Activated naive CD4-positive, alpha-beta T cell treated with anti-CD3 and anti-CD28 coated beads, Interleukin-2, amount 10 ng/mL, durations not matched to agents 7 days and 5 days (primary cell): Measurements from ENCODE around the gene SDCBP2.

Source experiments
- CTCF ChIA-PET: fragments of 350-600 bp; sonication (Branson Sonifier 250); formaldehyde crosslinking; loops from one replicate; lab custom pipeline; 2021; ENCODE audit warnings: antibody characterized with exemption; lab: Charles Lee
- DNase-seq: peaks from one replicate; pipeline ENCODE4 v3.0.0-alpha.2; 2020
- H3K27ac Mint-ChIP-seq: one replicate; pipeline ENCODE4 v1.8.0; 2021; ENCODE audit warnings: mild to moderate bottlenecking, moderate library complexity, mixed read lengths
- H3K27me3 Mint-ChIP-seq: one replicate; pipeline ENCODE4 v1.8.0; 2021; ENCODE audit warnings: mild to moderate bottlenecking, mixed read lengths
- H3K36me3 Mint-ChIP-seq: one replicate; pipeline ENCODE4 v1.8.0; 2021; ENCODE audit warnings: mixed read lengths
- H3K4me1 Mint-ChIP-seq: one replicate; pipeline ENCODE4 v1.8.0; 2021; ENCODE audit warnings: mixed read lengths
- H3K4me3 Mint-ChIP-seq: one replicate; pipeline ENCODE4 v1.8.0; 2021; ENCODE audit warnings: mild to moderate bottlenecking, moderate library complexity, mixed read lengths
- H3K9me3 Mint-ChIP-seq: one replicate; pipeline ENCODE4 v1.8.0; 2021; ENCODE audit warnings: mixed read lengths

SDCBP2 gene

DNA sequence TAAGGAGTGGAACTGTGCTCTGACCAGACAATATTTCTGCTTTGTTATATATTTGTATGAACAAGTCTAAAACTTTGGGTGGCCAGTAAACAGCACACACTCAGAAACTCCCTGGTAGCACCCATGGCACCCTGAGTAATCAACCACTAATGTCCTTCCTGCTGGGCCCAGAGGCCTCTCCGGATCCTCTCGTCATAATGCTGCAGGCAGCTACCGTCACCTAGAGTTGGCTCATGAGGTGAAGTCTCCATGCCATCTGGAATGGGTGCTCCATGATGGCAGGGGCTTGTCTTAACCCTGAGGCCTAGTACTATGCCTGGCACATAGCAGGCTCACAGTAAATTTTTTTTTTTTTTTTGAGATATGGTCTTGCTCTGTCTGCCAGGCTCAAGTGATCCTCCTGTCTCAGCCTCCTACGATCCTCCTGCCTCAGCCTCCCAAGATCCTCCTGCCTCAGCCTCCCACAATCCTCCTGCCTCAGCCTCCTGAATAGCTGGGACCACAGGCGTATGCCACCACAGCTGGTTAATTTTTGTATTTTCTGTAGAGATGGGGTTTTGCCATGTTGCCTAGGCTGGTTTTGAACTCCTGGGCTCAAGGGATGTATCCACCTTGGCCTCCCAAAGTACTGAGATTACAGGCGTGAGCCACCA is 3.0 kb upstream of the SDCBP2 start:
- CTCF ChIA-PET = no interaction called here
- DNase-seq = no peak
- peaks cover 55% of the 10 kb centered on the region for H3K4me1 Mint-ChIP-seq
- no peak overlapping the region for H3K4me3 Mint-ChIP-seq
- peaks cover 50% of the 10 kb centered on the region for H3K36me3 Mint-ChIP-seq
- H3K27me3 Mint-ChIP-seq = no peaks in the 10 kb centered on the region
- H3K27ac Mint-ChIP-seq = peak overlapping the region; percentile 83
- no peaks in the 10 kb centered on the region for H3K9me3 Mint-ChIP-seq

DNA sequence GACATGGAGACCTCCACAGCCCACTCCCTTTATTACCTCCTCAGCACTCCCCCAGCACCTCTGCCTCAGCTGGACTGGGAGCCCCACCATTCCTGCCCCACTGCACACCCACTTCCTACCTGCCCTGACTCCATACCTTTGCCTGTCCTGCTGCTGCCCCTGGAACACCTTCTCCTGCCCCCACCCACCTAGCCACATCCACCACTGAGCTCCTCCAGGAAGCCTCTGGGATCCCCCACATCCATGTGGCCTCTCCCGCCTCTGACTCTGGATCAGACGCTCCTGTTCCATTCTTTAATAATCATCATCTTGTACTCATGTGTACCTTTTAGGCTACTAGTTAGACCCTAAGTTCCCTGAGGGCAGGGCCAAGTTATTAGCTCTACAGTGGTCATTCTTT is 2.2 kb upstream of the SDCBP2 start:
- Mint-ChIP-seq H3K27ac (peak overlapping the region; percentile 83), H3K27me3 (no peaks in the 10 kb centered on the region), H3K4me3 (no peak overlapping the region), H3K4me1 (peaks cover 46% of the 10 kb centered on the region), H3K36me3 (peaks cover 44% of the 10 kb centered on the region), H3K9me3 (no peaks in the 10 kb centered on the region)
- CTCF ChIA-PET = no interaction called here
- no peak for DNase-seq

DNA sequence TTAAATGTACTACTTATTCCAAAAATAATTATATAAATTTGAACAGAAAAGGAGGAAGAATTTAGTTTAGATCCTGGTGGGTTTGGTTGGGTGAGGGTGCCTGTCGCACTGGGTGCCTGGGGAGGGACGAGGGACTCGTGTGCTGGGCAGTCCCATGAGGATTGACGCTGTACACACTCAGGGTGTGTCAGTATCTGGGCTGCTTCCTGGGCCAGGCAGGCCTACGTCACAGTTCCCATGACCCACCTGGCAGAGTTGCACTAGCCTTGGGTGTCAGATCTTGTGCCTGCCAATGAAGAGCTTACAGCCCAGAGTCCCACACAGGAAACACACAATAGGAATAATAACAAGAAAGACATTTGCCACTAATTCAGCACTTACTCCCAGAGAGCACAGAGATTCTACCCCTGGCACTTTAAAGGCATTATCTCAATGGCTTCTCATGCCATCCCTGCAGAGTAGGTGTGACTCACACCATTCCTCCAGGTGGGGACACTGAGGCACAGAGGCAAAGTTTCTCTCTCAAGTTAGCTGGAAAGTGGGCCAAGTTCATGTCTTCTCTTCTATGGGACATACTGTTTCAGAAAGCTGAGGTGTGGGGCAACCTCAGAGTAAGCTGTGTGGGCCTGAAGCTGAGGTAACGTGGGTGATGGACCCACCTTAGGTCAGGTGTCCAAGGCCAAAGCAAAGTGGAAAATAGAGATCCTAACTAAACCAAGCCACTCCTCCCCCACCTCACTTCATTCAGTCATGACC is 1.3 kb upstream of the SDCBP2 start:
- peak; percentile 73 for DNase-seq
- Mint-ChIP-seq H3K4me3 (peak overlapping the region; percentile 32), H3K36me3 (peaks cover 44% of the 10 kb centered on the region), H3K27me3 (no peaks in the 10 kb centered on the region), H3K4me1 (peaks cover 42% of the 10 kb centered on the region), H3K9me3 (no peaks in the 10 kb centered on the region), H3K27ac (peak overlapping the region; percentile 93)
- CTCF ChIA-PET = interaction anchor here (1.2 kb wide), 1 partner anchor 173 kb away, joined by 3 read pairs; no protein-coding TSS in a partner anchor

DNA sequence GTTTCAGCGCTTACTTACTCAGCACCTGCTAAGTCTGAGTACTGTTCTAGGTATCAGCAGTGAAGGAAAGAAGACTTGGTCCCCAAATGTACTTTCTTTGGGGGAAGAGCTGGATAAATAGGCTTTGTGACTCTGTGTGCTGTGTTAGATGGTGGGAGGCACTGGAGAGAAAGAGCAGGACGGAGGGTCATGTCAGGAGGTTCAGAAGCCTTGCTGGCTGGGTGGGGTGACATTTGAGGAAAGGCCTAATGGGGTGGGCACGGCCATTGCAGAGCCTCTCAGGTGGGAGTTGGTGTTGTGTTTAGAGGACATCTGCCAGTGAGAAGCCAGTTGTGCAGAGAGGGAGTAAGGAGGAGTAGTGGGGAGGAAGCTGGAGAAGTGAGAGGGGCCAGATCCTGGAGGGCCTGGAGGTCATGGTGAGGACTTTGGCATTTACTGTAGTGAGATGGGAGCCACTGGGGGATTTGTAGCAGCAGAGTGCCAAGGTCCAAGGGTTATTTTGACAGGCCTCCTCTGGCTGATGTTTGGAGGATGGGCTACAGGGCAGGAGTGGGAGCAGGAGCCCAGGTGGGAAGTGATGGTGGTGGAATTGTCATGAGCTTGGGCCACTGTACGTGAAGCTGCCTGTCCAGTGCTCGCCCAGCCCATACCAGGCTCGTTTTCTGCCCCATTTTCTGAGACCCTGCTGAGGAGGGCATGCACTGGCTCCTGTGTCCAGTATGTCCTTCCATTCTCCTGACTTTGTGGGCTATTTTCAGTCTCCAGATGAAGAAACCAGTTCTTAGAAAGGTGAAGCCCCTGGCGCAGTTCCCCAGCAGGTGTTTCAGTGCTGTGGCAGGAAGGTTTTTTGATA is 886 bp downstream of the SDCBP2 start:
- CTCF ChIA-PET = interaction anchor here (1.7 to 1.9 kb wide), 3 partner anchors 35 to 110 kb away, joined by 4 to 5 read pairs (median 5); no protein-coding TSS in a partner anchor
- H3K27ac Mint-ChIP-seq = peak overlapping the region; percentile 83
- H3K4me3 Mint-ChIP-seq = no peak overlapping the region

DNA sequence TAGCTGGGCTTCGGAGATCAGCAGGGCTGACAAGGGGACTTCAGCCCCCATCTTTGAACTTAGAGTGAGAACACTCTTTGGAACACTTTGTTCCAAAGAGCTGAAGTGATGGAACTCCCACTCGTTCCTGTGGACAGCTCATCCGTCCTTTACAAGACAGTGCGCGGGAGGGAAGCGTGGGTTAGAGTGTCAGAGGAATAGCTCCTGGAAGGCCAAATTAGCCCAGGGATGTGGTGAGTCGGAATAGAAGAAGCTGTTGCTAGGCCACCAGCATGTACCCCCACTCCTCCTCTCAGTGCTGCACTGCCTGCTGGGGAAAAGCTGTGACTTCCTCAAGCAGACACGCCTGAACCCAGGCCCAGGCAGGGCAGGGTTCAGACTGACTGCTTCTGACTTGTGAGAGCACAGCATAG is 1.7 kb downstream of the SDCBP2 start:
- no peak for DNase-seq
- CTCF ChIA-PET = interaction anchor here (0.8 to 1.9 kb wide), 3 partner anchors 109 to 113 kb away, joined by 3 to 5 read pairs (median 5); no protein-coding TSS in a partner anchor
- Mint-ChIP-seq H3K4me3 (peak overlapping the region; percentile 42), H3K9me3 (no peaks in the 10 kb centered on the region), H3K27ac (no peak overlapping the region), H3K4me1 (peaks cover 30% of the 10 kb centered on the region), H3K36me3 (peaks cover 24% of the 10 kb centered on the region), H3K27me3 (no peaks in the 10 kb centered on the region)

More for the DNA sequence above, 886 bp downstream of the SDCBP2 start:
- no peaks in the 10 kb centered on the region for H3K9me3 Mint-ChIP-seq
- DNase-seq = no peak
- no peaks in the 10 kb centered on the region for H3K27me3 Mint-ChIP-seq
- H3K4me1 Mint-ChIP-seq = peaks cover 35% of the 10 kb centered on the region
- peaks cover 30% of the 10 kb centered on the region for H3K36me3 Mint-ChIP-seq

DNA sequence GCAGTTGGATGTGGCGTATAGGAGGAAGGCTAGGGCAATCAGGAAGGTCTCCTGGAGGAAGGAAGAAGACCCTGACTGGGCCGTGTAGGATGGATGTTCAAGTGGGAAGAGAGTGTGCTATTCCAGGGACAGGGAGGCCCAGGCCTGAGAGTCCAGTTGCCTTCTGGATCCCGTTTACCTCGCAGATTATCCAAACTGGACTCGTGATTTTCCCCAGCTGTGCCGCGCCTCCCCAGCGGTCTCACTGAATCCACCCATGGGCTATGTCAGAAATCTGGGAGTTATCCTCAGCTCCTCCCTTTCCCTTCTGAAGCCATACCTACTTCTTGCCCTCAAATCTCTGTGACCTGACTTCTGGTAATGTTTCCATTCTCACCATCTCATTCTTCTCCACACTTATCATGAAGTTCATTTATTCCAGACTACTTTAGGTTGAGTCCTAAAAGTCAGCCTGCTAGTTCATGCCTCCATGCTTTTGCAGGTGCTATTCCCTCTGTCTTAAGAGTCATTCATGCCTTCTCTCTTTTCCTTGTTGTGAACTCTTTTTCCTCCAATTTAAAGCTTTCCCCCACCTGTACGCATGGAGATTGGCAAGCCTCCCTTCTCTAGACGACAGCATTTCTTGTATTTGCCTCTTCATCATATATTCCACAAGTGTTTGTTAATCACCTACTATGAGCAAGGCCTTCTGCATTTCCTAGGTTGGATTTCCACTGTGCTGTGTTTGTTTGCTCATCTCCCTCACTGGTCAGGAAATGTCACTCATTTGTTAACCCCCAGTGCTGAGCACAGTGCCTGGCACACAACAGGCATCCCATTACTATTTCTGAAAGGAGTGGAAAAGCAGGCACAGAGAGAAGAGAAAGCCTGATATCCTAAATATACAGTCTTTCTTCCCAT is 2.7 kb downstream of the SDCBP2 start:
- CTCF ChIA-PET = interaction anchor here (0.6 to 2.2 kb wide), 4 partner anchors 12 to 169 kb away, joined by 3 to 8 read pairs (median 3); no protein-coding TSS in a partner anchor
- peaks cover 28% of the 10 kb centered on the region for H3K4me1 Mint-ChIP-seq
- no peaks in the 10 kb centered on the region for H3K9me3 Mint-ChIP-seq
- DNase-seq = no peak
- H3K27me3 Mint-ChIP-seq = no peaks in the 10 kb centered on the region
- no peak overlapping the region for H3K27ac Mint-ChIP-seq
- no peak overlapping the region for H3K4me3 Mint-ChIP-seq
- H3K36me3 Mint-ChIP-seq = peaks cover 16% of the 10 kb centered on the region

DNA sequence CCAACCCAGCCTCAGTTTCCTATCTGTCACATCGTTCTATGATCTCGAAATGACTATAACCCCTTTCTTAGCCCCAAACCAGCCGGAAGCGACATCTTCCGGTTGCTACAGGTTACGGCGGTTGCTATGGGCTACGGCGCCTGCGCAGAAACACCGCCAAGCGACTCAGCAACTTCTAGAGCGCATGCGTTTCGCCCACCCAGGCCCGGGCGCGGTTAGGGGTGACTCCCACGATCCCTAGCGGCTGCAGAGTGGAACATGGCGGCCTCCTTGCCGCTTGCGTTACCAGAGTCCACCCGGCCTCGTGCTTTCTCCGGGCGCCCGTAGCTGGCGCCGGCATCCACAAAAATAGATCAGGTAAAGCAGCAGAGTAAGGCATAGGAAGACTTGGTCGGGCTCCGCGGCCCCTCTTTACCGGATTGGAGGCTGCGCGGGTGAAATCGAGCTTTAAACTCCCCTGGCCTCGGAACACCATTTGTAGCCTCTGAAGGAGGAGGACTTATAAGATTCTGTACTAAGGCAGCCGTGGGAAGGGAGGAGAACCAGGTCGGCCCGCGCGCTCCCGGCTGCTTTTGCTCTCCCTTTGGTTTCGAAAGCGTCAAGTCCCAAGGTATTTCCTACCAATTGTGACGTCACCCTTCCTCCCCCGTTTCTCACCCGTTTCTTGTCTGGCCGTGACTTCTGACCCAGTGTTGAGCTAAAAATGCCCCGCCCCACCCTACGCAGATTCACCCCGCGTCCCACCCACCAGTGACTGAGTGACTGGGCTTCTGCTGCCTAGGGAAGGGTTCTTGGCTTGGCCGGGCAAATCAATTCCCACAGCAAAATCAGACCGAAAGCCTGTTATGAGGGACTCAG is 3.5 kb downstream of the SDCBP2 start:
- CTCF ChIA-PET = interaction anchor here (0.9 to 2.2 kb wide), 5 partner anchors 11 to 110 kb away, joined by 3 to 8 read pairs (median 4); no protein-coding TSS in a partner anchor
- H3K27ac Mint-ChIP-seq = no peak overlapping the region
- no peaks in the 10 kb centered on the region for H3K9me3 Mint-ChIP-seq
- peaks cover 10% of the 10 kb centered on the region for H3K36me3 Mint-ChIP-seq
- H3K27me3 Mint-ChIP-seq = no peaks in the 10 kb centered on the region
- peak; percentile 99 for DNase-seq
- peaks cover 20% of the 10 kb centered on the region for H3K4me1 Mint-ChIP-seq
- no peak overlapping the region for H3K4me3 Mint-ChIP-seq

DNA sequence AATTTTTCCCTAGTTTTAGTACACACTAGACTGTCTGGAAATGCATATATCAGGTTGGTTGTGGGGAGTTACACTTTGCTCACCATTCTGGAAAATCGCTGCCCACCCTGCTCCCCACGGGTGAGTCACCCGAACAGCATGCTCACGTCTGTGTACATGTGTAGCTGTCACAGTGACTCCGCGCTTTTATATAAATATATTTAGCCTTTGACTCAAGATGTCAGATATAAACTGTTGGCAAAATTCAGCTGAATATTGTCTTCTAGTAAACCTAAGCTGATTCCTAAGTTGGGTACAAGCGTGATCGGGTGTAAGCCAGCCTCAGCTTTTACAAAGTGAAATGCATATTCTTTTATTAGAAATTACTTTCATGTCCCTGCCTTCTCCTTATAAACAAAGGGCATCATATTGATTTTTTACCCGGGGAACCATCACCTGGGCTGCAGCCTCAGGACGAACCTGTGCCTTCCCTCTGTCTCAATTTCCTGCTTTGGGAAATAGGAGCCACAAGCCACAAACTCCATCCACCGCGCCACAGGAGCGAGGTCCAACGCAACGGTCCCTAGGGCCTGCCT is 4.3 kb downstream of the SDCBP2 start:
- CTCF ChIA-PET = interaction anchor here (0.9 to 2.2 kb wide), 5 partner anchors 10 to 110 kb away, joined by 3 to 8 read pairs (median 4); no protein-coding TSS in a partner anchor
- no peak overlapping the region for H3K4me3 Mint-ChIP-seq
- no peak overlapping the region for H3K27ac Mint-ChIP-seq
- peaks cover 12% of the 10 kb centered on the region for H3K4me1 Mint-ChIP-seq
- H3K36me3 Mint-ChIP-seq = peaks cover 7% of the 10 kb centered on the region
- no peak for DNase-seq
- no peaks in the 10 kb centered on the region for H3K27me3 Mint-ChIP-seq
- no peaks in the 10 kb centered on the region for H3K9me3 Mint-ChIP-seq

DNA sequence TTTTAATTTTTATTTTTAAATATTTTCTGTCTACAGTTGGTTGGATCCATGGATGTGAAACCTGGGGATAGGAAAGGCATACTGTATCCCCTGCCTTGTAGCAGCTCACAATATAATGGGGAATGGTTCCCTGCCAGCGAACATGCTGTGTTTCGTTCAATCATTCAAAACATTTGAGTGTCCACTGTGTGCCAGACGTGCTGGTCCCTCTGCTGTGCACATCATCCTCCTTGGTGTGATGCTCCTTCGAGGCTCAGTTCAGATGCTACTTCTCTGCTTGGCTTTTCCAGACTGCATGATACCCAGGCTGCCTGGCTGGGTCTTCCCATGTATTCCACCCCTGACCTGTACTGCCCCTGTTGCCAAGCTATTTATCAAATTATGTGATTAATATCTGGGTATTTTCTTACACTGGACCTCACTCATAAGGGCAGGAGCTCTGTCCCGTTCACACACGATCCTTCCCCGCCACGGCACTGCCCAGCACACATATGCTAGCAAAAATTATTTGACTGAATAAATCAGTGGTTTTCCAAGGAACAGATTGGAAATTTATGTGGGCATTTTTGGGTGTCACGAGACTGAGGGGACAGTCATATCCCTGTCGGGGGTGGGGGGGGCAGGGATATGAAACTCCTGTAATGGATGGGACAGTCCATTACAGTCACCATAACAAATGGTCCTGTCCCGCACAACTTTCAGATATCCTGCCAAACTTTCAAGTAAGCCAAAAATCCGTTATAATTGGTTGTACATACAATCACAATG is 4.9 kb downstream of the SDCBP2 start:
- CTCF ChIA-PET = interaction anchor here (1.6 to 2.2 kb wide), 3 partner anchors 11 to 66 kb away, joined by 4 to 8 read pairs (median 4); no protein-coding TSS in a partner anchor
- DNase-seq = no peak
- Mint-ChIP-seq H3K36me3 (peaks cover 6% of the 10 kb centered on the region), H3K4me3 (no peak overlapping the region), H3K4me1 (peaks cover 6% of the 10 kb centered on the region), H3K27ac (no peak overlapping the region), H3K27me3 (no peaks in the 10 kb centered on the region), H3K9me3 (no peaks in the 10 kb centered on the region)

DNA sequence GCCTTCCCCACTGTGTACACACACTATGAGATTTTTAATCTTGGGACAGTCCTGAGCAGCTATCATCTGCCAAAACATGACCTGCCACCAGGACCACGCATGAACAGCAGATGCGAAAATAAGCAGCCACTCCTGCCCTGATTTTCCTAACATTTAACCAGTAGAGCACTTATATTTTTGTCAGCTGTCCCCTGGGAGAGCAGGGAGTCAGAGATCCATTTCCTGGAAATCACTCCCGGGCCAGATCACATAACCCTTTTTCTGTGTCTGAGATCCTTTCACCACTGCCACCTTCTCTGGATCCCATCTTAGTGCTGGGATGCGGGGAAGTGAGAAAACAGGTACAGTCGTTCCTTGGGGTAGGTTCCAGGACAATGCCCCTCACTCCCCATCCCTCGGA is 5.7 kb downstream of the SDCBP2 start:
- CTCF ChIA-PET = interaction anchor here (0.6 to 1.2 kb wide), 2 partner anchors 144 to 180 kb away, joined by 3 to 4 read pairs; partner anchors contain the start of gene NSFL1C
- Mint-ChIP-seq H3K4me1 (peaks cover 9% of the 10 kb centered on the region), H3K36me3 (peaks cover 6% of the 10 kb centered on the region), H3K9me3 (no peaks in the 10 kb centered on the region), H3K4me3 (no peak overlapping the region), H3K27me3 (no peaks in the 10 kb centered on the region), H3K27ac (no peak overlapping the region)
- no peak for DNase-seq

DNA sequence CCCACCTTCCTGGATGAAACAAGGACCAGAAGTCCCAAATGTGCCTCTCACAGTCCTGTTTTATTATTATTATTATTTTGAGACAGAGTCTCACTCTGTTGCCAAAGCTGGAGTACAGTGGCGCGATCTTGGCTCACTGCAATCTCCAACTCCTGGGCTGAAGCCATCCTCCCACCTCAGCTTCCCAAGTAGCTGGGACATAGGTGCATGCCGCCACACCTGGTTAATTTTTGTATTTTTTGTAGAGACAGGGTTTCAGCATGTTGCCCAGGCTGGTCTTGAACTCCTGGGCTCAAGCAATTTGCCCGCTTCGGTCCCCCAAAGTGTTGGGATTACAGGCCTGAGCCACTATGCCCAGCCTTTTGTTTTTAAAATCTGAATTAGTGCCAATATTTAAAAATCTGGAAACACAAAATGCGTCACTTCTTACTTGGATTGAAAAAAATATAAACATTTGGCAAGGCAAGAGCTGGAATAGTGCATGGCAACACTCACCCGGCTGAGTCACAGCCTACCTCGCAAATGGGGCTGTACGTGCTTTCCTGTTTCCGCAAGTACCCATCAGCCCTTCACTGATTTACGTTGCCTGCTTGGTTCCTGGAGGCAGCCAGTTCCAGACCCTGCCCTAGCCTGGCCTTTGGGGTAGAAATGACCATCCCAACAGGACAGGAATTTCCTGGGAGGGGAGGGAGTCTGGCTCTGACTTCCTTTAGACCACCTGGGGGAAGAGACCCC is 6.3 kb downstream of the SDCBP2 start:
- DNase-seq = no peak
- Mint-ChIP-seq H3K36me3 (peaks cover 2% of the 10 kb centered on the region), H3K4me1 (peaks cover 15% of the 10 kb centered on the region), H3K27me3 (peaks cover 5% of the 10 kb centered on the region), H3K9me3 (no peaks in the 10 kb centered on the region), H3K4me3 (no peak overlapping the region), H3K27ac (no peak overlapping the region)
- CTCF ChIA-PET = interaction anchor here (0.6 to 1.9 kb wide), 5 partner anchors 10 to 181 kb away, joined by 3 to 10 read pairs (median 4); partner anchors contain the start of gene NSFL1C
